MM.1S (cell line): ENCODE measurements around the gene NTM.

Experiments
- EZH2 ChIP-seq: fragments of 300-600 bp; sonication (generic); optimal IDR thresholded peaks from 2 replicates; pipeline ENCODE3; 2017; ENCODE audit warnings: low read depth, mild to moderate bottlenecking, antibody characterized with exemption, low read length, mixed read lengths
- TF ChIP-seq, protein P1 (sequence below): fragments of 300-600 bp; sonication (generic); IDR thresholded peaks from 2 replicates; pipeline ENCODE4 v1.5.1; 2016; ENCODE audit warnings: antibody characterized with exemption, low read length, mixed read lengths

DNA sequence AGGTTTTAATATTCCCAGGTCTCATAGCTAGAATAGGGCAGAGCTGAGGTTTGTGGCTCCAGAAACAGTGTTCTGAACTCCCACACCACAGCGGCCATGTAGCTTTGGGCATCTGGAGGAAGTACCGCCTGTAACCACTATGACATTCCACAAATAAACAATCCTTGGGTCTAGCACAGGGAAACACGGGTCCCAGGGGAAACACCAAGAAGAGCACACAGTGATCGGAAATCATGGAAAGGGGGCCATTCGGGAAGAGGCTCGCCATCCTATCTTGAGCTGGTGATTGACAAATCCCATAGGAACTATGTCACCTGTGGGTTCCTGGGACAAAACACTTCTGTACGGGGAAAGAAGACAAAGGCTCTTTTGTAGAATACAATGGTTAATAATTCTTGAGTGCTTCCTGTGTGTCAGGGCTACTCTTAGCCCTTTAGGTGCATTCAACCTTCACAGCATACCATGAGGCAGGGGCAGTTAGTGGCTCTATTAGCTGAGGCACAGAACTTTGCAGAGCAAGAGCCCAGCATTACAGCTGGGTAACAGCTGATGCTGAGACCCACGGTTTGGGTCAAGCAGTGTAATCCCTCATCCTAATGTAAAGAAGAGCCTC, 514.2 kb downstream of the NTM start:
- TF ChIP-seq, protein P1, sequence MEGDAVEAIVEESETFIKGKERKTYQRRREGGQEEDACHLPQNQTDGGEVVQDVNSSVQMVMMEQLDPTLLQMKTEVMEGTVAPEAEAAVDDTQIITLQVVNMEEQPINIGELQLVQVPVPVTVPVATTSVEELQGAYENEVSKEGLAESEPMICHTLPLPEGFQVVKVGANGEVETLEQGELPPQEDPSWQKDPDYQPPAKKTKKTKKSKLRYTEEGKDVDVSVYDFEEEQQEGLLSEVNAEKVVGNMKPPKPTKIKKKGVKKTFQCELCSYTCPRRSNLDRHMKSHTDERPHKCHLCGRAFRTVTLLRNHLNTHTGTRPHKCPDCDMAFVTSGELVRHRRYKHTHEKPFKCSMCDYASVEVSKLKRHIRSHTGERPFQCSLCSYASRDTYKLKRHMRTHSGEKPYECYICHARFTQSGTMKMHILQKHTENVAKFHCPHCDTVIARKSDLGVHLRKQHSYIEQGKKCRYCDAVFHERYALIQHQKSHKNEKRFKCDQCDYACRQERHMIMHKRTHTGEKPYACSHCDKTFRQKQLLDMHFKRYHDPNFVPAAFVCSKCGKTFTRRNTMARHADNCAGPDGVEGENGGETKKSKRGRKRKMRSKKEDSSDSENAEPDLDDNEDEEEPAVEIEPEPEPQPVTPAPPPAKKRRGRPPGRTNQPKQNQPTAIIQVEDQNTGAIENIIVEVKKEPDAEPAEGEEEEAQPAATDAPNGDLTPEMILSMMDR: no peak
- TF ChIP-seq EZH2: no peak
